PC-3 (cell line): Measurements from ENCODE around the gene MYO7A. TPM values are rescaled to one million over a fixed set of nuclear protein-coding genes. Genes with fewer than 3 reads are reported as not detected.

Source experiments
- ATAC-seq: fragments of 200-7000 bp; cut with Tn5 transposase; 2 replicates; pipeline ENCODE4 v1.9.1; 2020; ENCODE audit warnings: mild to moderate bottlenecking, moderate library complexity
- BruUV-seq: library from RNA; stranded (reverse); fragments of 400-500 nt; replicated peaks from 2 replicates; lab custom pipeline; 2021; lab: Mats Ljungman, UMichigan
- CTCF ChIA-PET: fragments of 300-600 bp; sonication (Branson Sonifier 250); formaldehyde crosslinking; loops from one replicate; lab custom pipeline; 2022; ENCODE audit warnings: antibody characterized with exemption; lab: Charles Lee
- POLR2A ChIA-PET: fragments of 300-600 bp; sonication (Branson Sonifier 250); formaldehyde crosslinking; loops from one replicate; lab custom pipeline; 2022; ENCODE audit warnings: antibody characterized with exemption; ENCODE audit not compliant: unreplicated experiment; lab: Charles Lee
- DNase-seq: peaks from one replicate; pipeline ENCODE4 v3.0.0-alpha.2; 2015
- H2AFZ ChIP-seq: fragments of 300-600 bp; sonication (generic); 2 replicates; pipeline ENCODE4 v1.6.0; 2016; ENCODE audit warnings: antibody characterized with exemption, low read length
- H3F3A ChIP-seq: fragments of 300-600 bp; sonication (generic); one replicate; pipeline ENCODE4 v1.6.0; 2017; ENCODE audit warnings: antibody characterized with exemption, low read length, control low read depth, mild to moderate bottlenecking; ENCODE audit not compliant: unreplicated experiment
- H3K27ac ChIP-seq: fragments of 300-600 bp; sonication (generic); 2 replicates; pipeline ENCODE4 v1.5.1; 2016; ENCODE audit warnings: mild to moderate bottlenecking, low read length
- H3K27me3 ChIP-seq: fragments of 300-600 bp; sonication (generic); 2 replicates; pipeline ENCODE4 v1.6.1; 2016; ENCODE audit warnings: low read length, mixed read lengths
- H3K36me3 ChIP-seq: fragments of 300-600 bp; sonication (generic); 2 replicates; pipeline ENCODE4 v1.6.1; 2016; ENCODE audit warnings: low read depth, mixed run types, low read length, mixed read lengths
- H3K4me1 ChIP-seq: fragments of 300-600 bp; sonication (generic); 2 replicates; pipeline ENCODE4 v1.5.1; 2016; ENCODE audit warnings: low read length; ENCODE audit not compliant: insufficient read depth
- H3K4me2 ChIP-seq: fragments of 300-600 bp; sonication (generic); 2 replicates; pipeline ENCODE4 v1.6.0; 2016; ENCODE audit warnings: low read length
- H3K4me3 ChIP-seq: fragments of 300-600 bp; sonication (generic); 2 replicates; pipeline ENCODE4 v1.5.1; 2016; ENCODE audit warnings: mild to moderate bottlenecking, low read length, mixed read lengths
- H3K79me2 ChIP-seq: fragments of 300-600 bp; sonication (generic); 2 replicates; pipeline ENCODE4 v1.6.1; 2017; ENCODE audit warnings: low read length, mixed read lengths
- H3K9ac ChIP-seq: fragments of 300-600 bp; sonication (generic); 2 replicates; pipeline ENCODE4 v1.6.0; 2016; ENCODE audit warnings: mild to moderate bottlenecking, low read length
- H3K9me2 ChIP-seq: fragments of 300-600 bp; sonication (generic); replicated peaks from 2 replicates; pipeline ENCODE4 v1.6.1; 2016; ENCODE audit warnings: mixed run types, low read length, mixed read lengths
- H3K9me3 ChIP-seq: fragments of 300-600 bp; sonication (generic); 2 replicates; pipeline ENCODE4 v1.6.1; 2016; ENCODE audit warnings: low read length, mixed read lengths
- H4K20me1 ChIP-seq: fragments of 300-600 bp; sonication (generic); 2 replicates; pipeline ENCODE4 v1.6.1; 2016; ENCODE audit warnings: low read length, mixed read lengths
- CTCF ChIP-seq: fragments of 300-600 bp; sonication (generic); conservative IDR thresholded peaks from 2 replicates; pipeline ENCODE4 v1.5.1; 2017; ENCODE audit warnings: antibody characterized with exemption, low read depth, mild to moderate bottlenecking, low read length
- EZH2 ChIP-seq: fragments of 300-600 bp; sonication (generic); IDR thresholded peaks from one replicate; pipeline ENCODE4 v1.6.1; 2017; ENCODE audit warnings: antibody characterized with exemption, mild to moderate bottlenecking, low read length; ENCODE audit not compliant: unreplicated experiment
- EZH2phosphoT487 ChIP-seq: fragments of 300-600 bp; sonication (generic); IDR thresholded peaks from 2 replicates; pipeline ENCODE4 v1.6.1; 2018; ENCODE audit warnings: mild to moderate bottlenecking, antibody characterized with exemption, low read length, borderline replicate concordance
- intact Hi-C: fragments of 100-400 bp; cut with micrococcal nuclease; formaldehyde crosslinking; loops from 2 replicates; pipeline ENCODE4 v1.9.0; 2023
- total RNA-seq: library from RNA; depleted of rRNA; stranded (reverse); fragments of >200 nt; gene quantifications from 2 replicates; pipeline ENCODE4 v1.2.3, GENCODE V29; 2014

Gene MYO7A
- total RNA-seq, 1 experiment from 2014 or later: 0.66 TPM

GRCh38 chr11:77173494-77173893 is 45.4 kb downstream of the MYO7A start:
- Histone ChIP-seq H3K4me3 (no peak overlapping the region), H3K79me2 (no peaks in the 10 kb centered on the region), H3F3A (no peaks in the 10 kb centered on the region), H3K36me3 (no peaks in the 10 kb centered on the region), H3K9me3 (no peaks in the 10 kb centered on the region), H3K27ac (no peak overlapping the region), H3K4me1 (no peaks in the 10 kb centered on the region), H4K20me1 (no peaks in the 10 kb centered on the region), H2AFZ (no peak overlapping the region), H3K27me3 (no peaks in the 10 kb centered on the region), H3K9ac (no peak overlapping the region), H3K4me2 (no peak overlapping the region), H3K9me2 (no peaks in the 10 kb centered on the region)
- ATAC-seq (no peak), DNase-seq (no peak)
- TF ChIP-seq EZH2: no peak
- no peak for TF ChIP-seq EZH2phosphoT487
- no peak for TF ChIP-seq CTCF
- intact Hi-C loops: no loop called here
- ChIA-PET CTCF (no interaction called here), POLR2A (no interaction called here)
- BruUV-seq: no TSS peak

GRCh38 chr11:77174559-77174958 is 46.5 kb downstream of the MYO7A start:
- DNase-seq (no peak), ATAC-seq (no peak)
- CTCF ChIA-PET: no interaction called here
- no peaks in the 10 kb centered on the region for H3K27me3 ChIP-seq
- H3K36me3 ChIP-seq: no peaks in the 10 kb centered on the region
- H3K4me2 ChIP-seq: no peak overlapping the region
- H3F3A ChIP-seq: no peaks in the 10 kb centered on the region
- BruUV-seq: no TSS peak
- H3K9me3 ChIP-seq: no peaks in the 10 kb centered on the region
- H3K79me2 ChIP-seq: no peaks in the 10 kb centered on the region
- no peaks in the 10 kb centered on the region for H3K4me1 ChIP-seq
- H3K9ac ChIP-seq: no peak overlapping the region
- intact Hi-C loops: no loop called here
- POLR2A ChIA-PET: no interaction called here
- no peaks in the 10 kb centered on the region for H3K9me2 ChIP-seq
- no peak overlapping the region for H3K4me3 ChIP-seq
- TF ChIP-seq CTCF (no peak), EZH2 (no peak), EZH2phosphoT487 (no peak)
- H3K27ac ChIP-seq: no peak overlapping the region
- no peaks in the 10 kb centered on the region for H4K20me1 ChIP-seq
- H2AFZ ChIP-seq: no peak overlapping the region

DNA sequence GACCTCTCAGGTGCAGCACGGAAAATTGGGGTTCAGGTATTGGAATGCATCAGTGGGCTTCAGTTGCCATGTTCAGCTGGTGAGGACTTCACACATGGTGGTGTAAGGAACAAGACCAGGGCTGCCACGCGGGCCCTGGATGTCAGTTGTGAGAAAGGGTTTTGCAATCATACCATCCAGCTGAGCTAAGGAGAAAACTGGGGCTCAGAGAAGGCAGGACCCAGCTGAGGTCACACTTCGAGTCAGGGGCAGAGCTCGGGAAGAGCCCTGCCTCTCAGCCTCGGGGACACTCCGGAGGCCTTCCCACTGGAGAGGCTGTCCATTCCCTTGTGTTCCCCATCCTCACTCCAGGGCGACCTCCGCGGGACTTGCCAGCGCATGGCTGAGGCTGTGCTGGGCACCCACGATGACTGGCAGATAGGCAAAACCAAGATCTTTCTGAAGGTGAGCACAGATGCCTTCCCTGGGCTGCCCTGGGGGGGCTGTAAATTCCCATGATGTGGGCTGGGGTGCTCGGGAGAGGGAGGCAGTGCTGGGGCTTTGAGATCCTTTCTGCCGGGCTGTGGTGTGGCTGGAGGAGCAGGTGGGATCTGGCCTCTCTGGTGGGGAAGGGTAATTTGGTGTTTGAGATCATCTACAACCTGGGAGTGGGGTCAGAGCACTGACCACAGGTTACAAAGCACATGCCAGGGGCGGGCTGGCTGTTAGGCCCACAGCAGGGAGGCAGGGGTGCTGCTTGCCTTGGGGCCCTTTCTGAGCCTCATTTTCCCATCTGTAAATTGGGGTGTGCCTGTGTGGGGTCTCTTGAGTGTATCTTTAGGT is 47.2 kb downstream of the MYO7A start:
- DNase-seq: no peak
- no peak overlapping the region for H3K4me2 ChIP-seq
- no peak for ATAC-seq
- H3K79me2 ChIP-seq: no peaks in the 10 kb centered on the region
- no peaks in the 10 kb centered on the region for H3F3A ChIP-seq
- no peaks in the 10 kb centered on the region for H3K9me2 ChIP-seq
- H3K4me1 ChIP-seq: no peaks in the 10 kb centered on the region
- BruUV-seq: no TSS peak
- no peak overlapping the region for H3K4me3 ChIP-seq
- ChIA-PET CTCF (no interaction called here), POLR2A (no interaction called here)
- no peaks in the 10 kb centered on the region for H3K9me3 ChIP-seq
- no peak overlapping the region for H2AFZ ChIP-seq
- intact Hi-C loops: no loop called here
- no peak for TF ChIP-seq CTCF
- no peak for TF ChIP-seq EZH2phosphoT487
- TF ChIP-seq EZH2: no peak
- H4K20me1 ChIP-seq: no peaks in the 10 kb centered on the region
- H3K9ac ChIP-seq: no peak overlapping the region
- no peaks in the 10 kb centered on the region for H3K27me3 ChIP-seq
- H3K36me3 ChIP-seq: no peaks in the 10 kb centered on the region
- H3K27ac ChIP-seq: no peak overlapping the region
